WERI-Rb-1 (cell line): ENCODE data around the gene SRSF5.

Source experiments
- DNase-seq: peaks from one replicate; pipeline ENCODE4 v3.0.0-alpha.2; 2020
- H3K27ac ChIP-seq: fragments of 250-450 bp; sonication (Bioruptor Pico); 2 replicates; pipeline ENCODE4 v1.5.1; 2020; ENCODE audit warnings: mild to moderate bottlenecking, moderate library complexity
- H3K27me3 ChIP-seq: fragments of 250-450 bp; sonication (Bioruptor Pico); 2 replicates; pipeline ENCODE4 v1.5.1; 2021; ENCODE audit warnings: mild to moderate bottlenecking, low read depth, moderate library complexity; ENCODE audit not compliant: insufficient read depth, severe bottlenecking
- H3K36me3 ChIP-seq: fragments of 250-450 bp; sonication (Bioruptor Pico); 2 replicates; pipeline ENCODE4 v1.5.1; 2020; ENCODE audit warnings: mild to moderate bottlenecking, moderate library complexity
- H3K4me3 ChIP-seq: 2 replicates; pipeline ENCODE4 v1.5.1; 2011; ENCODE audit warnings: low read depth, mild to moderate bottlenecking, control low read depth, low read length
- H3K9me3 ChIP-seq: fragments of 250-450 bp; sonication (Bioruptor Pico); 2 replicates; pipeline ENCODE4 v1.5.1; 2021; ENCODE audit warnings: mild to moderate bottlenecking, moderate library complexity; ENCODE audit not compliant: severe bottlenecking
- TF ChIP-seq, protein P1 (sequence below): IDR thresholded peaks from 2 replicates; pipeline ENCODE4 v1.5.1; 2011; ENCODE audit warnings: low read depth, mild to moderate bottlenecking, control low read depth, inconsistent platforms, low read length

The SRSF5 gene

DNA sequence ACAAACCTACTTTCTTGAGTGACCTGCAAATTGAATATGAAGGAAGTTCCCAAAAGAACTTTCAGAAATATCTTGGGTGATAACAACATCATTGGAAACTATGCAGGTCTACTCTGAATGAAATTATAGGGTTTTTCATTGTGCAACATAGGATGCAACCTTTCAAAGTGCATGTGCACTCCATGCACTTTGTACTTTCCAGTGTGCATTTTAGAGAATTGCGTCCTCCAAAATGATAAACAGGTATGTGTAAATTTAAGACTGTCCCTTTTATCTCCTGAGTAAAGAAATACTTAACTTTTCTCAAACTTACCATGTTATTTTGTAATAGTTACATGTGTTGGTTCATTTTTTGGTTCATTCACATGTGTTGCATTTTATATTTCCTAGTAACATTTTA lies 13.2 kb downstream of the SRSF5 start:
- TF ChIP-seq, protein P1, sequence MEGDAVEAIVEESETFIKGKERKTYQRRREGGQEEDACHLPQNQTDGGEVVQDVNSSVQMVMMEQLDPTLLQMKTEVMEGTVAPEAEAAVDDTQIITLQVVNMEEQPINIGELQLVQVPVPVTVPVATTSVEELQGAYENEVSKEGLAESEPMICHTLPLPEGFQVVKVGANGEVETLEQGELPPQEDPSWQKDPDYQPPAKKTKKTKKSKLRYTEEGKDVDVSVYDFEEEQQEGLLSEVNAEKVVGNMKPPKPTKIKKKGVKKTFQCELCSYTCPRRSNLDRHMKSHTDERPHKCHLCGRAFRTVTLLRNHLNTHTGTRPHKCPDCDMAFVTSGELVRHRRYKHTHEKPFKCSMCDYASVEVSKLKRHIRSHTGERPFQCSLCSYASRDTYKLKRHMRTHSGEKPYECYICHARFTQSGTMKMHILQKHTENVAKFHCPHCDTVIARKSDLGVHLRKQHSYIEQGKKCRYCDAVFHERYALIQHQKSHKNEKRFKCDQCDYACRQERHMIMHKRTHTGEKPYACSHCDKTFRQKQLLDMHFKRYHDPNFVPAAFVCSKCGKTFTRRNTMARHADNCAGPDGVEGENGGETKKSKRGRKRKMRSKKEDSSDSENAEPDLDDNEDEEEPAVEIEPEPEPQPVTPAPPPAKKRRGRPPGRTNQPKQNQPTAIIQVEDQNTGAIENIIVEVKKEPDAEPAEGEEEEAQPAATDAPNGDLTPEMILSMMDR: no peak
- DNase-seq: no peak
- Histone ChIP-seq H3K4me3 (no peak overlapping the region), H3K9me3 (no peaks in the 10 kb centered on the region), H3K27ac (no peak overlapping the region), H3K36me3 (peaks cover 57% of the 10 kb centered on the region), H3K27me3 (no peaks in the 10 kb centered on the region)

DNA sequence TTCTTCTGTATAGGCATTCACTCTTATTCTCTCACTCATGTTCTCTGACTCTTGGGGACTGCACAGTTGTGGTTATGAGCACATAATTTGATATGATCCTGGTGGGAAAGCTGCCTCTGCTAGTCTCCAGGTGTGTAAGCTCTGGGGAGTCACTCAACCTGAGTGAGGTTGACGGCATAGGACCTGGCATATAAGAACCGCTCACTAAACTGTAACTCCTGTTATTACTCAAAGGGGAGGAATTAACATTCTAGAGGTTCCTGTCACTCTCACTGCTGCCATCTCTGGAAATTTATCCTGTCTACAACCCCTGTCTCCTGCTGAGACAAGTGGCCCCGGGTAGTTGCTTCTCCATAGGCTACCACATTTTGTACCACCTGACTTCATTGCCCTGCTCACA lies 14.0 kb downstream of the SRSF5 start:
- peaks cover 48% of the 10 kb centered on the region for H3K36me3 ChIP-seq
- no peak overlapping the region for H3K4me3 ChIP-seq
- TF ChIP-seq, protein P1: no peak
- H3K27me3 ChIP-seq: no peaks in the 10 kb centered on the region
- no peaks in the 10 kb centered on the region for H3K9me3 ChIP-seq
- H3K27ac ChIP-seq: no peak overlapping the region
- no peak for DNase-seq

DNA sequence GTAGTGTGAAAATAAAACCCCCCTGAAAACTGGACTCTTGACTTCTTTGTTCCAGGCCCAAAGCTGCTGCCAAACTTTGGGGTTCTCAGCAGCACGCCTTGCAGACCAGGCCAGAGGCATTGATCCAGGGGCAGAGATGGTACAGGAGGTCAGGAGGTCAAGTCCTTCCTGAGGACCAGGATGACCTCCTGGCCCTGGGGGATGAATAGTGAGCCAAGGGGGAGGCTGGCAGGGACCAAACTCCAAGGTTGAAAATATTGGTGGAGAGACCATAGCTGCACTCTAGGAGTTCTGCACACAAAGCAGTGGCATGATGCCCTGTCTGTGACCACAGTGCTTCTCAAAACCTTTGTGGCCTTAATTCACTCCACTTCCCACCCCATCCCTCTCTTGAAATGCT lies 18.0 kb downstream of the SRSF5 start:
- no peak for DNase-seq
- TF ChIP-seq, protein P1: no peak
- Histone ChIP-seq H3K4me3 (no peak overlapping the region), H3K27ac (no peak overlapping the region), H3K9me3 (no peaks in the 10 kb centered on the region), H3K36me3 (peaks cover 15% of the 10 kb centered on the region), H3K27me3 (no peaks in the 10 kb centered on the region)

DNA sequence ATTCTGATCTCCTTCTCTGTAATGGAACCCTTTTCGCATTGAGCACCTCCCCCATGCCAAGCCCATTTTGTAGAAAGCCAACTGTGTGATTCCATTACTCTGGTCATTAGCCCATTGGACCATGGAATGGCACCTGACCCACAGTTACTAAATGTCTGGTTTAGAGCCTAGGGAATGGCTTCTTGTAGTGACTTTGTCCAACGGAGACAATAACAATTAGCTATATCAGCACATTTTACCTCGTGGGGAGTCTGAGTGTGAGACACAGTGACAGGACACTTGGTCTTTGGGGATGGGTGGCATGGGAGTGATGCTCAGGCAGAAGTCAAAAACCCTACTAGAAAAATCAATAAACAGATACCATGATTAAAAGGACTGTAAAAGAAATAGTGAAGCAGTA lies 19.7 kb downstream of the SRSF5 start:
- no peak for DNase-seq
- no peaks in the 10 kb centered on the region for H3K9me3 ChIP-seq
- TF ChIP-seq, protein P1: no peak
- no peaks in the 10 kb centered on the region for H3K27me3 ChIP-seq
- no peak overlapping the region for H3K4me3 ChIP-seq
- H3K36me3 ChIP-seq: no peaks in the 10 kb centered on the region; the same call in 1 of the 2 replicates
- no peak overlapping the region for H3K27ac ChIP-seq

DNA sequence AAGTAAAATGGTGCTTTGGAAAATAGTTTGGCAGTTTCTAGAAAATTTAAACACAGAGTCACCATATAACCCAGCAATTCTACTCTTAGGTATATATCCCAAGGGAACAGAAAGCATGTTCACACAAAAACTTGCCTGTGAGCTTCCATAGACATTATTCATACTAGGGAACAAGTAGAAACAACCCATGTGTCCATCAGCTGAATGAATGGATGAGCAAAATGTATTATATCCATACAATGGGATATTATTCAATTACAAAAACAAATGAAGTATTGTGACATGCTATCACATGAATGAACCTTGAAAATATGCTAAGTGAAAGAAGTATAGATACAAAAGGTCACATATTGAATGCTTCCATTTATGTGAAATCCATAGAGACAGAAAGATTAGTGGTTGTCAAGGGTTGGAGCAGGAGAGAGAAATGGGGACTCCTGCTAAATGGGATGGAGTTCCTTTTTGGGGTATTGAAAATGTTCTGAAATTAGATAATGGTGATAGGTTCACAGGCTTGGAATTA lies 22.2 kb downstream of the SRSF5 start:
- Histone ChIP-seq H3K9me3 (no peaks in the 10 kb centered on the region), H3K4me3 (no peak overlapping the region), H3K36me3 (no peaks in the 10 kb centered on the region), H3K27me3 (no peaks in the 10 kb centered on the region), H3K27ac (no peak overlapping the region)
- TF ChIP-seq, protein P1: no peak
- no peak for DNase-seq

DNA sequence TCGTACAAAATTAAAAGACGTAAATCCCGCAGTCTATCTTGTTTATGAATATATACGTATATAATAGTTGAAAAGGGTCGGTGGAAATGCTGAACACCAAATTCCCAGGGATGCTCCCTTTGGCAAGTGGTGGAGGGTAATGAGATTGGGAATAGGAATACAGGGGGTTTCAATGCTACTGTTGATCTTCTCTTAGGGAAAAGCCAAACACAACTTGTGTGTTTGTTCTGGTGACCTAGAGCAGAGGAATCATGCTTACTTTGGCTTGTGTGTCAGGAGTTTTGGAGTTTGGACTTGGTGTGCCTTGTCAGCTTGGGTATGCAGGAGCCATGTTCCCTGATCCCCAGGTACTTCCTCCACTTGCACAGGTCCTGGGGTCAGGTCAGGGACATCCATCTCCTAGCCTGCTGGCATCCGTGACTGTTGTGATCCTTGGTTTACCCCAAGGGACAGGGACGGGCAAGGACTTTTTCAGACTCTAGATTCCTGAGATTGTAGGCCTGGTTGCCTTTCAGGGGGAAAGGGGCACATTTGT lies 26.0 kb downstream of the SRSF5 start:
- Histone ChIP-seq H3K27me3 (no peaks in the 10 kb centered on the region), H3K9me3 (no peaks in the 10 kb centered on the region), H3K4me3 (no peak overlapping the region), H3K36me3 (no peaks in the 10 kb centered on the region), H3K27ac (no peak overlapping the region)
- no peak for DNase-seq
- TF ChIP-seq, protein P1: no peak
